IPS-18a (cell line): ENCODE results near the gene ZNF778.

Source experiments
- H3K27ac ChIP-seq: one replicate; pipeline ENCODE4 v1.5.1; 2013; ENCODE audit warnings: low read length
- H3K27me3 ChIP-seq: one replicate; pipeline ENCODE4 v1.6.1; 2013; ENCODE audit warnings: mild to moderate bottlenecking, low read length; ENCODE audit not compliant: control insufficient read depth, insufficient read depth
- H3K36me3 ChIP-seq: one replicate; pipeline ENCODE4 v1.6.1; 2013; ENCODE audit warnings: low read depth, low read length; ENCODE audit not compliant: control insufficient read depth
- H3K4me1 ChIP-seq: one replicate; pipeline ENCODE4 v1.6.1; 2013; ENCODE audit warnings: low read depth, low read length; ENCODE audit not compliant: control insufficient read depth
- H3K4me3 ChIP-seq: one replicate; pipeline ENCODE4 v1.5.1; 2013; ENCODE audit warnings: low read length
- H3K9ac ChIP-seq: one replicate; pipeline ENCODE4 v1.6.1; 2013; ENCODE audit warnings: mild to moderate bottlenecking, low read length, moderate library complexity
- H3K9me3 ChIP-seq: one replicate; pipeline ENCODE4 v1.6.1; 2013; ENCODE audit warnings: low read depth, low read length; ENCODE audit not compliant: control insufficient read depth

Gene ZNF778

GRCh38 chr16:89280546-89281188, 63.2 kb downstream of the ZNF778 start:
- Histone ChIP-seq H3K27me3 (no peaks in the 10 kb centered on the region), H3K9ac (no peak overlapping the region), H3K27ac (no peak overlapping the region), H3K4me3 (no peak overlapping the region), H3K4me1 (no peaks in the 10 kb centered on the region), H3K9me3 (no peaks in the 10 kb centered on the region), H3K36me3 (peaks cover 67% of the 10 kb centered on the region)

DNA sequence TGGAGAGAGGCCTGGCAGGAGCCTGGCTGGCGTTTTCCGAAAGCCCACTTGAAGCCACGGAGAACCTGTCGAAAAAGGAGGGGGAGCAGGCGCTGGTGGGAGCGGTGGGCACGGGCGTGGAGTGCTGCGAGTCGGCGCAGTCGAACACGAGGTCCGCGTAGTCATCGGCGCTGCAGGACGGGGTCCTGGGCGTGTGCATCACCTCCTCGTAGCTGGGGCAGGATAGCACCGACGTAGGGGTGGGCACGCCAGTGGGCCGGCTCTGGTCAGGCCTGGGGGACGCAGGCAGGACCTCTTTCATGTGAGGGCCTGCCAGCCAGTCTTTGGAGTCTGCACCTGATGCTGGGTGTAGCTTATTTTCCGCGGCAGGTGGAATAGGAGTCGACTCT, 63.7 kb downstream of the ZNF778 start:
- Histone ChIP-seq H3K27me3 (no peaks in the 10 kb centered on the region), H3K9ac (no peak overlapping the region), H3K27ac (no peak overlapping the region), H3K4me3 (no peak overlapping the region), H3K9me3 (no peaks in the 10 kb centered on the region), H3K4me1 (no peaks in the 10 kb centered on the region), H3K36me3 (peaks cover 67% of the 10 kb centered on the region)

DNA sequence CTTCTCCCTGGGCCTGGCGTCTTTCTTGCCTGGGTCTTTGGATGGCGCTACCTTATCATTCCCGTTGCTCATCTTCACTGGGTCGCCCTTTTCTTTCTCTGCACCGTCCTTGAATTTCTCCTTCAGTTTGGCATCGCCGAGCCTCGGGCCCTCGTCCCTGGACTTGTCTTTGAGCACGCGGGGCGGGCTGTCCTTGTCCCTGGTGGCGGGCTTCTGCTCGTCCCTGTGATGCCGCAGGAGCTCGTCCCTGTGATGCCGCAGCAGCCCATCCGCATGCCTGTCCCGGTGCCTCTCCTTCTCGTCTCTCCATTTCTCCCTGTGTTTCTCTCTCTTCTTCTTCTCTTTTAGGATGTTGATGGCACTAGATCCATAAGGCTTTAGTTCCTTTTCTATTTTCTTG, 64.3 kb downstream of the ZNF778 start:
- H3K4me1 ChIP-seq: no peaks in the 10 kb centered on the region
- H3K9me3 ChIP-seq: no peaks in the 10 kb centered on the region
- H3K27ac ChIP-seq: no peak overlapping the region
- no peak overlapping the region for H3K4me3 ChIP-seq
- no peaks in the 10 kb centered on the region for H3K27me3 ChIP-seq
- H3K36me3 ChIP-seq: peaks cover 69% of the 10 kb centered on the region
- no peak overlapping the region for H3K9ac ChIP-seq

- no peak overlapping the region for H3K4me3 ChIP-seq
- no peaks in the 10 kb centered on the region for H3K4me1 ChIP-seq
- H3K27ac ChIP-seq: no peak overlapping the region
- no peaks in the 10 kb centered on the region for H3K9me3 ChIP-seq
- H3K27me3 ChIP-seq: no peaks in the 10 kb centered on the region
- H3K36me3 ChIP-seq: peaks cover 68% of the 10 kb centered on the region
- H3K9ac ChIP-seq: no peak overlapping the region
These were observed 65.0 kb downstream of the ZNF778 start for GRCh38 chr16:89282523-89282922.

DNA sequence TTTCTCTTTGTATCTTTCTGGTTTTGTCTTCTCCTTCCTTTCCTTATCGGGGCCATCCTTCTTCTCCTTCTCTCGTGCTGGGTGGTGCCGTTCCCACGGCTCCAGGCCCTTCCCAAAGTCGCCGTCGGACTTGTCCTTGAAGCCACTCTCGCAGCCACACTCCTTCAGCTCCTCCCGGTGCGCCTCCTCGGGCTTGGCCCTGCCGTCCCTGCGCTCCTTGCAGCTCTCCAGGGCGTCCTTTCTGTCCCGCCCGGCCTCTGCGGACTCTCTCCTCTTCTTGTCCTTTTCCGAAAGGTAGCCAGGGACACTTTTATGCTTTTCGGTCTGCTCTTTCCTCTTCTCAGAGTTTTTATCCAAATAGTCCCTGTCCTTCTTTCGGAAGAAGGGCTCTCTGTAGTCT, 65.9 kb downstream of the ZNF778 start:
- H3K4me1 ChIP-seq: no peaks in the 10 kb centered on the region
- H3K36me3 ChIP-seq: peaks cover 70% of the 10 kb centered on the region
- no peaks in the 10 kb centered on the region for H3K27me3 ChIP-seq
- no peak overlapping the region for H3K9ac ChIP-seq
- no peak overlapping the region for H3K27ac ChIP-seq
- H3K4me3 ChIP-seq: no peak overlapping the region
- no peaks in the 10 kb centered on the region for H3K9me3 ChIP-seq

- Histone ChIP-seq H3K27me3 (no peaks in the 10 kb centered on the region), H3K4me3 (no peak overlapping the region), H3K4me1 (peaks cover 5% of the 10 kb centered on the region), H3K9me3 (no peaks in the 10 kb centered on the region), H3K27ac (no peak overlapping the region), H3K36me3 (peaks cover 66% of the 10 kb centered on the region), H3K9ac (no peak overlapping the region)
These were observed 67.9 kb downstream of the ZNF778 start for GRCh38 chr16:89285381-89285780.

GRCh38 chr16:89286096-89286495, 68.6 kb downstream of the ZNF778 start:
- Histone ChIP-seq H3K4me3 (no peak overlapping the region), H3K36me3 (peaks cover 63% of the 10 kb centered on the region), H3K27ac (no peak overlapping the region), H3K4me1 (peaks cover 11% of the 10 kb centered on the region), H3K9ac (no peak overlapping the region), H3K27me3 (no peaks in the 10 kb centered on the region), H3K9me3 (no peaks in the 10 kb centered on the region)
